Natural killer cell (primary cell): Measurements from ENCODE around the gene LYPD6B. TPM values are rescaled to one million over a fixed set of nuclear protein-coding genes. Genes with fewer than 3 reads are reported as not detected.

Experiments
- ATAC-seq, 3 donors: fragments of 150-1000 bp in 2 of 3; fragments of 200-7000 bp in 1 of 3; cut with Tn5 transposase; 1 replicate in 1 of 3; 2 replicates in 2 of 3; pipeline ENCODE4 v1.10.0; 2021; ENCODE audit warnings: mild to moderate bottlenecking in 2 of 3, moderate library complexity in 2 of 3
- DNase-seq, 2 donors: peaks; one replicate each; pipeline versions ENCODE4 v3.0.0 to v3.0.0-alpha.2; 2013 to 2021; ENCODE audit warnings: mixed read lengths in 1 of 2
- H3K27ac ChIP-seq: one replicate; pipeline ENCODE4 v1.5.1; 2013; ENCODE audit warnings: mild to moderate bottlenecking, low read length
- H3K27me3 ChIP-seq: one replicate; pipeline ENCODE4 v1.6.1; 2013; ENCODE audit warnings: low read length; ENCODE audit not compliant: control insufficient read depth, insufficient read depth
- H3K36me3 ChIP-seq: one replicate; pipeline ENCODE4 v1.6.1; 2013; ENCODE audit warnings: low read length; ENCODE audit not compliant: control insufficient read depth, insufficient read depth
- H3K4me1 ChIP-seq: one replicate; pipeline ENCODE4 v1.6.1; 2013; ENCODE audit warnings: low read length; ENCODE audit not compliant: control insufficient read depth, insufficient read depth
- H3K4me3 ChIP-seq: one replicate; pipeline ENCODE4 v1.5.1; 2013; ENCODE audit warnings: low read length
- H3K9me3 ChIP-seq: one replicate; pipeline ENCODE4 v1.6.1; 2013; ENCODE audit warnings: low read length; ENCODE audit not compliant: control insufficient read depth, insufficient read depth
- H3K27ac Mint-ChIP-seq, 2 donors: one replicate each; pipeline ENCODE4 v1.8.0; 2022; ENCODE audit warnings: mild to moderate bottlenecking in 2 of 2, mixed read lengths in 2 of 2, moderate library complexity in 1 of 2
- H3K27me3 Mint-ChIP-seq, 2 donors: one replicate each; pipeline ENCODE4 v1.8.0; 2022; ENCODE audit warnings: low read depth in 2 of 2, mixed read lengths in 2 of 2
- H3K36me3 Mint-ChIP-seq: one replicate; pipeline ENCODE4 v1.8.0; 2022; ENCODE audit warnings: mixed read lengths
- H3K4me1 Mint-ChIP-seq, 2 donors: one replicate each; pipeline ENCODE4 v1.8.0; 2022; ENCODE audit warnings: mixed read lengths in 2 of 2
- H3K4me3 Mint-ChIP-seq: one replicate; pipeline ENCODE4 v1.8.0; 2022; ENCODE audit warnings: mild to moderate bottlenecking, moderate library complexity, mixed read lengths
- H3K9me3 Mint-ChIP-seq, 2 donors: one replicate each; pipeline ENCODE4 v1.8.0; 2022; ENCODE audit warnings: mixed read lengths in 2 of 2
- WGBS: methylation state at CpG from one replicate; pipeline ENCODE4 v1.1.7; 2013; ENCODE audit warnings: missing lambda C conversion rate; ENCODE audit not compliant: insufficient coverage; 5-methylcytosine and 5-hydroxymethylcytosine counted together
- intact Hi-C: fragments of 100-400 bp; cut with micrococcal nuclease; formaldehyde crosslinking; loops from one replicate; pipeline ENCODE4 v1.14.2; 2022
- total RNA-seq, 4 donors: library from RNA; stranded (reverse); fragments of 120-200 nt in 1 of 4; gene quantifications; one replicate each; pipeline versions ENCODE4 v1.2.3 to v1.2.4, GENCODE V29; 2013 to 2022
- TF ChIP-seq, protein P1 (sequence below): fragments of 200-600 bp; IDR thresholded peaks from one replicate; pipeline ENCODE4 v1.8.0; 2022; ENCODE audit warnings: antibody characterized with exemption

Gene LYPD6B
- total RNA-seq, 3 donors from 2014 or later (not counting 1 experiment from before 2014, with no cell fraction given), result not detected

DNA sequence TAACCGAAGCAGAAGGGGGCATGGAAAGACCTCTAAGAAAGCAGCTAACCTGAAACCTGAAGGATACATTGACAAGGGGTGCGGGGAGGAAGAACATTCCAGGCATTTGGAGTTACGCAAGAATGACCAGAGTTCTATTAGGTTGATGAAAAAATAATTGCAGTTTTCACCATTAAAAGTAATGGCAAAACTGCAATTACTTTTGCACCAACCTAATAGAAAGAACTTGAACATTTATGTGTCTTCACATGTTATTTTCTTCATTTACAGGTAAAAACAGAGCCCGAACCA is 110.5 kb downstream of the LYPD6B start:
- no peaks in the 10 kb centered on the region for H3K27me3 ChIP-seq
- no peak overlapping the region for H3K27ac ChIP-seq
- no peaks in the 10 kb centered on the region for H3K36me3 ChIP-seq
- no peaks in the 10 kb centered on the region for H3K9me3 ChIP-seq
- TF ChIP-seq, protein P1, sequence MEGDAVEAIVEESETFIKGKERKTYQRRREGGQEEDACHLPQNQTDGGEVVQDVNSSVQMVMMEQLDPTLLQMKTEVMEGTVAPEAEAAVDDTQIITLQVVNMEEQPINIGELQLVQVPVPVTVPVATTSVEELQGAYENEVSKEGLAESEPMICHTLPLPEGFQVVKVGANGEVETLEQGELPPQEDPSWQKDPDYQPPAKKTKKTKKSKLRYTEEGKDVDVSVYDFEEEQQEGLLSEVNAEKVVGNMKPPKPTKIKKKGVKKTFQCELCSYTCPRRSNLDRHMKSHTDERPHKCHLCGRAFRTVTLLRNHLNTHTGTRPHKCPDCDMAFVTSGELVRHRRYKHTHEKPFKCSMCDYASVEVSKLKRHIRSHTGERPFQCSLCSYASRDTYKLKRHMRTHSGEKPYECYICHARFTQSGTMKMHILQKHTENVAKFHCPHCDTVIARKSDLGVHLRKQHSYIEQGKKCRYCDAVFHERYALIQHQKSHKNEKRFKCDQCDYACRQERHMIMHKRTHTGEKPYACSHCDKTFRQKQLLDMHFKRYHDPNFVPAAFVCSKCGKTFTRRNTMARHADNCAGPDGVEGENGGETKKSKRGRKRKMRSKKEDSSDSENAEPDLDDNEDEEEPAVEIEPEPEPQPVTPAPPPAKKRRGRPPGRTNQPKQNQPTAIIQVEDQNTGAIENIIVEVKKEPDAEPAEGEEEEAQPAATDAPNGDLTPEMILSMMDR, result no peak
- Mint-ChIP-seq H3K27me3 (peaks cover 3 to 7% of the 10 kb centered on the region in 2 donors), H3K36me3 (no peaks in the 10 kb centered on the region), H3K4me3 (no peak overlapping the region), H3K27ac (no peak overlapping the region), H3K9me3 (peaks cover 2% of the 10 kb centered on the region in 2 donors), H3K4me1 (no peaks in the 10 kb centered on the region)
- no peaks in the 10 kb centered on the region for H3K4me1 ChIP-seq
- no peak overlapping the region for H3K4me3 ChIP-seq
- intact Hi-C loops, result no loop called here
- DNase-seq, result no peak
- WGBS, result 91% methylated on average over 2 of the region's 4 CpGs
- ATAC-seq, result no peak

DNA sequence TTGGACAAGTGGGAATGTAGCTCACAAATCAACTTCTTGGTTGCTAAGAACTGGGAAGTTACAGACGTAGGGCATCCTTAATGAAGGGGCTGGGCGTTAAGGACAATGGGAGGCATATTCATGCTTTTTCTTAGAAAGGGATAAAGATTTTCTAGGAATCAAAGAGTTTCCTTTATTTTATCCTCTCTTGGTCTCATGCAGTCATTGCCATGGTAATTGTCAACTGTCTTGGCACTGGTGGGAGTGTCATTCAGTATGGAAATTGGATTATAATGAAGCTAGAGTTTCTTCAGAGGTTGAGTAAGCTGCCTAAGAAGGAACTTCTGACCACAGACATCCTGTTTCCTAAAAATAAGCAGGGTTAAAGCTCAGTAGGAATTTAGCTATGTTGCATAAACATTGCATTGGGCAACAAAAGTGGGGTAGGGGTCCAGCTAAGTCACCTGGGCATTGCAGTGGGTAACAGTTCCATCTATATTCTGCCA is 114.0 kb downstream of the LYPD6B start:
- Mint-ChIP-seq H3K4me3 (no peak overlapping the region), H3K27me3 (peaks cover 0 to 7% of the 10 kb centered on the region in 2 donors), H3K9me3 (peaks cover 0 to 2% of the 10 kb centered on the region in 2 donors), H3K27ac (no peak overlapping the region), H3K36me3 (no peaks in the 10 kb centered on the region), H3K4me1 (no peaks in the 10 kb centered on the region)
- WGBS, result 33% methylated on average over 2 of the region's 2 CpGs
- DNase-seq (no peak), ATAC-seq (no peak)
- TF ChIP-seq, protein P1, result no peak
- H3K36me3 ChIP-seq, result no peaks in the 10 kb centered on the region
- intact Hi-C loops, result no loop called here
- no peaks in the 10 kb centered on the region for H3K9me3 ChIP-seq
- no peak overlapping the region for H3K27ac ChIP-seq
- H3K4me3 ChIP-seq, result no peak overlapping the region
- H3K27me3 ChIP-seq, result no peaks in the 10 kb centered on the region
- no peaks in the 10 kb centered on the region for H3K4me1 ChIP-seq

GRCh38 chr2:149155196-149155969 is 116.9 kb downstream of the LYPD6B start:
- H3K4me3 Mint-ChIP-seq, result no peak overlapping the region
- intact Hi-C loops, result no loop called here
- no peaks in the 10 kb centered on the region for H3K36me3 ChIP-seq
- DNase-seq (no peak), ATAC-seq (no peak)
- H3K27me3 Mint-ChIP-seq, result peaks cover 0 to 7% of the 10 kb centered on the region in 2 donors
- H3K27me3 ChIP-seq, result no peaks in the 10 kb centered on the region
- H3K36me3 Mint-ChIP-seq, result no peaks in the 10 kb centered on the region
- no peak overlapping the region for H3K27ac ChIP-seq
- WGBS, result 92% methylated on average over 3 of the region's 4 CpGs
- H3K9me3 ChIP-seq, result no peaks in the 10 kb centered on the region
- peaks cover 0 to 2% of the 10 kb centered on the region in 2 donors for H3K9me3 Mint-ChIP-seq
- TF ChIP-seq, protein P1, result no peak
- H3K4me3 ChIP-seq, result no peak overlapping the region
- no peaks in the 10 kb centered on the region for H3K4me1 Mint-ChIP-seq
- no peak overlapping the region for H3K27ac Mint-ChIP-seq
- no peaks in the 10 kb centered on the region for H3K4me1 ChIP-seq

- H3K4me3 ChIP-seq, result no peak overlapping the region
- H3K36me3 ChIP-seq, result no peaks in the 10 kb centered on the region
- TF ChIP-seq, protein P1, result no peak
- ATAC-seq (no peak), DNase-seq (no peak)
- H3K27ac ChIP-seq, result no peak overlapping the region
- H3K27me3 Mint-ChIP-seq, result peaks cover 0 to 7% of the 10 kb centered on the region in 2 donors
- no peaks in the 10 kb centered on the region for H3K4me1 ChIP-seq
- WGBS, result 86% methylated on average over 2 of the region's 2 CpGs
- H3K9me3 ChIP-seq, result no peaks in the 10 kb centered on the region
- no peak overlapping the region for H3K27ac Mint-ChIP-seq
- no peaks in the 10 kb centered on the region for H3K4me1 Mint-ChIP-seq
- intact Hi-C loops, result no loop called here
- H3K4me3 Mint-ChIP-seq, result no peak overlapping the region
- peaks cover 0 to 2% of the 10 kb centered on the region in 2 donors for H3K9me3 Mint-ChIP-seq
- no peaks in the 10 kb centered on the region for H3K27me3 ChIP-seq
- no peaks in the 10 kb centered on the region for H3K36me3 Mint-ChIP-seq
Measured at GRCh38 chr2:149155988-149156387, 117.5 kb downstream of the LYPD6B start.
